ENCODE results near the gene SAP25. TPM values are rescaled to one million over a fixed set of nuclear protein-coding genes. Genes with fewer than 3 reads are reported as not detected.
"Not testable (repeated sequence)": the region's sequence is repeated elsewhere in the genome, so short reads cannot be mapped to it uniquely, and the experiment has no call there.

SAP25 gene
- total RNA-seq, 1 donor from 2014 or later, result 24.1 TPM

- ChIA-PET CTCF (interaction anchor here (1.8 kb wide), 1 partner anchor 15 kb away, joined by 8 read pairs; no protein-coding TSS in a partner anchor), POLR2A (interaction anchor here (1.4 to 2.5 kb wide), 3 partner anchors 9 to 115 kb away, joined by 3 to 6 read pairs (median 5); partner anchors contain the start of genes FBXO24, LRCH4 and MEPCE)
- no peaks in the 10 kb centered on the region for H3K36me3 Mint-ChIP-seq (ENCODE audit: low read depth)
- peak overlapping the region; percentile 19 for H3K27ac Mint-ChIP-seq
- no peaks in the 10 kb centered on the region for H3K27me3 Mint-ChIP-seq
- H3K4me3 Mint-ChIP-seq, result no peak overlapping the region
- no peak for ATAC-seq (ENCODE audit: low read depth)
- no peaks in the 10 kb centered on the region for H3K9me3 Mint-ChIP-seq
- no peak for DNase-seq
- H3K4me1 Mint-ChIP-seq, result peaks cover 73% of the 10 kb centered on the region
- TF ChIP-seq CTCF (IDR thresholded peaks at IDR 0.05), result no peak
- intact Hi-C loops (cut with micrococcal nuclease), result no loop called here
Observed at GRCh38 chr7:100544386-100544785, 29.3 kb downstream of the SAP25 start.

GRCh38 chr7:100543586-100543985 lies 30.1 kb downstream of the SAP25 start:
- Mint-ChIP-seq H3K9me3 (no peaks in the 10 kb centered on the region), H3K4me3 (no peak overlapping the region), H3K27me3 (no peaks in the 10 kb centered on the region), H3K27ac (no peak overlapping the region), H3K36me3 (ENCODE audit: low read depth) (peaks cover 3% of the 10 kb centered on the region), H3K4me1 (peaks cover 72% of the 10 kb centered on the region)
- POLR2A ChIA-PET, result interaction anchor here (1.6 to 2.5 kb wide), 2 partner anchors 10 to 42 kb away, joined by 3 to 6 read pairs; partner anchors contain the start of genes FBXO24 and LRCH4
- no peak for ATAC-seq (ENCODE audit: low read depth)
- DNase-seq, result no peak
- TF ChIP-seq CTCF (IDR thresholded peaks at IDR 0.05), result no peak
- CTCF ChIA-PET, result interaction anchor here (2.8 kb wide), 1 partner anchor 16 kb away, joined by 13 read pairs; no protein-coding TSS in a partner anchor
- intact Hi-C loops (cut with micrococcal nuclease), result no loop called here

DNA sequence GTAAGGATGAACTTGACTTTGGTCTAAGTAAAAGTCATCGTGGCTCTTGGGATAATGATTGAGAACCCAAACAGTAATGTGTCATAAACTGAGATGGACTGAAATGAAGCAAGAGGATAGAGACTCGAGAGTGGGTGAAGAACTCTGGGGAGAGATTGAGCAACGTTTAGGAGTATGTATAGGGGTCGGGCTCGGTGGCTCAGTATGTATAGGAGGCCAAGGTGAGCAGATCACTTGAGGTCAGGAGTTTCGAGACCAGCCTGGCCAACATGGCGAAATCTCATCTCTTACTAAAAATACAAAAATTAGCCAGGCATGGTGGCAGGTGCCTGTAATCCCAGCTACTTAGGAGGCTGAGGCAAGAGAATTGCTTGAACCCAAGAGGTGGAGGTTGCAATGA lies 32.4 kb downstream of the SAP25 start:
- H3K27me3 Mint-ChIP-seq; ATAC-seq (ENCODE audit: low read depth); H3K27ac Mint-ChIP-seq; H3K4me3 Mint-ChIP-seq; intact Hi-C loops (cut with micrococcal nuclease); H3K36me3 Mint-ChIP-seq (ENCODE audit: low read depth); DNase-seq; H3K9me3 Mint-ChIP-seq: not testable (repeated sequence)
- CTCF ChIA-PET, result interaction anchor here (2.8 kb wide), 1 partner anchor 18 kb away, joined by 13 read pairs; no protein-coding TSS in a partner anchor
- H3K4me1 Mint-ChIP-seq, result peaks cover 57% of the 10 kb centered on the region
- POLR2A ChIA-PET, result interaction anchor here (0.6 to 1.0 kb wide), 2 partner anchors 45 to 152 kb away, joined by 3 to 6 read pairs; partner anchors contain the start of gene FBXO24

GRCh38 chr7:100540073-100540723 lies 33.5 kb downstream of the SAP25 start:
- Mint-ChIP-seq H3K9me3 (no peaks in the 10 kb centered on the region), H3K27me3 (no peaks in the 10 kb centered on the region), H3K4me3 (peak overlapping the region; percentile 100), H3K27ac (no peak overlapping the region), H3K4me1 (peaks cover 46% of the 10 kb centered on the region), H3K36me3 (ENCODE audit: low read depth) (peaks cover 3% of the 10 kb centered on the region)
- DNase-seq (no peak), ATAC-seq (ENCODE audit: low read depth) (no peak)
- ChIA-PET CTCF (no interaction called here), POLR2A (interaction anchor here (0.6 to 1.8 kb wide), 6 partner anchors 9 to 72 kb away, joined by 3 to 14 read pairs (median 6); partner anchors contain the start of genes FBXO24, LRCH4 and MOSPD3)
- intact Hi-C loops (cut with micrococcal nuclease), result no loop called here
- no peak for TF ChIP-seq CTCF (IDR thresholded peaks at IDR 0.05)

DNA sequence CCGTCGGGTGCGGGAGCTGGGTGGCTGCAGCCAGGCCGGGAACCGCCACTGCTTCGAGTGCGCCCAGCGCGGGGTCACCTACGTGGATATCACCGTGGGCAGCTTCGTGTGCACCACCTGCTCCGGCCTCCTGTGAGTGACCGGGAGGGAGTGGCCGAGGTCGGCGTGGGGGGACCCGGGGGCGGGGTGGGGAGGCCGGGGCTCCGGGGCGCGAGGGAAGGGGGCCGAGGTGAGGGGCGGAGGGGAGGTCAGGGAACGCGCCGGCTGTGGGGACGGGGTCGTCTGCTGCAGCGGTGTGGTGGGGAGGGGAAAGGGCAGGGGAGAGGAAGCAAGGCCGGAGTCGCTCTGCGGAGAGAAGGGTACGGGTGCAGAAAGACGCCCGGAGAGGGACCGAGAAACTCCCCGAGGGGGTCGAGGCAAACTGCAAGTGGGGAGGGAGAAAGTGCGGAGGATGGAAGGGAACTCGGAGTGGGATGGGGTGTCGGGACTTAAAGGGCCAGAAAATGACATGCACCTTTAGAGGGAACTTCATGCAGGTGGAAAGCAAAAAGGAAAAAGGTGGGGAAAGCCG lies 34.2 kb downstream of the SAP25 start:
- POLR2A ChIA-PET, result interaction anchor here (0.8 to 1.8 kb wide), 8 partner anchors 10 to 111 kb away, joined by 3 to 14 read pairs (median 6); partner anchors contain the start of genes FBXO24, LRCH4, MOSPD3 and ZCWPW1
- intact Hi-C loops (cut with micrococcal nuclease), result loop anchor here (1.0 to 2.0 kb wide), 5 partner anchors 11 to 111 kb away; partner anchors contain the start of genes FBXO24, LRCH4, MEPCE and TSC22D4

More for the DNA sequence above, 34.2 kb downstream of the SAP25 start:
- Mint-ChIP-seq H3K9me3 (no peaks in the 10 kb centered on the region), H3K36me3 (ENCODE audit: low read depth) (peaks cover 3% of the 10 kb centered on the region), H3K4me3 (peak overlapping the region; percentile 100), H3K27ac (no peak overlapping the region), H3K27me3 (no peaks in the 10 kb centered on the region), H3K4me1 (peaks cover 39% of the 10 kb centered on the region)
- no peak for ATAC-seq (ENCODE audit: low read depth)
- DNase-seq, result no peak
- TF ChIP-seq CTCF (IDR thresholded peaks at IDR 0.05), result no peak
- CTCF ChIA-PET, result no interaction called here
